Measurements from ENCODE around the gene CASR. TPM values are rescaled to one million over a fixed set of nuclear protein-coding genes. Genes with fewer than 3 reads are reported as not detected.

The CASR gene
- total RNA-seq, 3 donors from 2014 or later (not counting 1 experiment from before 2014, with no cell fraction given), result 0.10 TPM; not detected in 2

DNA sequence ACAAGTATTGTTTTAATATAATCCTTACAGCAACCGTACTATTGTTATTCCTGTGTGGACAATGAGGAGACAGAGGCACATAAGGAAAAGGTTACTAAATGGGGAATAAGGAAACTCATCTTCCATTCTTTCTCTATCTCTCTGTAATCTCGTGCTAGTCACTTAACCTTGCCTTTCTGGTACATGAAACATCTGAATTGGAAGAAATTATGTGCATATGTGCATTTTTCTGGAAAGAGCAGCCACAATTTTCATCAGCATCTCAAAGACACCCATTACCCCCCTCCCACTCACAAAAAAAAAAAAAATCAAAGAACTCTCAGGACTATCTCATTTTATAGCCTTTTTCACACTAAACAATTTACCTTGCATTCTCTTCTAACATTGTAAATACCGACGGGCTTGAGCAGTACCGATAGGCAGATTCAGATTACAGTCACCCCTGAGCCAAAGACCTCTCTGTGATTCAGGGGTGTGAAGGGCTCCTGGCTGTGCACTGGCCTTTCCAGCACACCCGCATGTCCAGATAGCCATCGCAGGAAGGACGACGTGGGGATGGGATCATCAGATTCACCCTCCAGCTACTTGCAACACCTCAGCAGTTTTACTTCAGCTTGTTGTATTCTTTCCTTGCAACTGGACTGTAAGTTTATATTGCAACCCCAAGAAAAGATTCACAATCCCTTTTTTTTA lies 48.1 kb downstream of the CASR start:
- no peak overlapping the region for H3K27ac ChIP-seq (ENCODE audit: low read length)
- H3K27ac Mint-ChIP-seq, result no peak overlapping the region

DNA sequence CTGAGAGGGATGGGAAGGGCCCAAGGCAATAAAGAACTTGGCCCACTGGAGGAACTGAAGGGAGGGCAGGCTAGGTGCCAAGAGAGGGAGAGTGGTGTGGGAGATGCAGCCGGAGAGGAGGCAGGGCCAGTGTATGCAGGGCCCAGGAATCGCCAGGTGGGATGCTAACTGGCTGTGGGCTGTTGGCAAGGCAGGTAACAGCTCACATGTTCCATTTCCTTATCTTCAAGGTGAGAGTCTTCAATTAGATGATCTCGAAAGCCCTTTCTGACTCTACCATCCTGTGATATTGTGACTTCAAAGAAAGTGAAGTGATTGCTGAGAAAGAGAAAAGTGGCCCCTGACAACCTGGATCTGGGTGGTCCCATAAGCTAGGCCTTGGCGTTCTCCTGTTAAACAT lies 49.0 kb downstream of the CASR start:
- TF ChIP-seq, protein P1, sequence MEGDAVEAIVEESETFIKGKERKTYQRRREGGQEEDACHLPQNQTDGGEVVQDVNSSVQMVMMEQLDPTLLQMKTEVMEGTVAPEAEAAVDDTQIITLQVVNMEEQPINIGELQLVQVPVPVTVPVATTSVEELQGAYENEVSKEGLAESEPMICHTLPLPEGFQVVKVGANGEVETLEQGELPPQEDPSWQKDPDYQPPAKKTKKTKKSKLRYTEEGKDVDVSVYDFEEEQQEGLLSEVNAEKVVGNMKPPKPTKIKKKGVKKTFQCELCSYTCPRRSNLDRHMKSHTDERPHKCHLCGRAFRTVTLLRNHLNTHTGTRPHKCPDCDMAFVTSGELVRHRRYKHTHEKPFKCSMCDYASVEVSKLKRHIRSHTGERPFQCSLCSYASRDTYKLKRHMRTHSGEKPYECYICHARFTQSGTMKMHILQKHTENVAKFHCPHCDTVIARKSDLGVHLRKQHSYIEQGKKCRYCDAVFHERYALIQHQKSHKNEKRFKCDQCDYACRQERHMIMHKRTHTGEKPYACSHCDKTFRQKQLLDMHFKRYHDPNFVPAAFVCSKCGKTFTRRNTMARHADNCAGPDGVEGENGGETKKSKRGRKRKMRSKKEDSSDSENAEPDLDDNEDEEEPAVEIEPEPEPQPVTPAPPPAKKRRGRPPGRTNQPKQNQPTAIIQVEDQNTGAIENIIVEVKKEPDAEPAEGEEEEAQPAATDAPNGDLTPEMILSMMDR (IDR thresholded peaks at IDR 0.05), result no peak

More for the DNA sequence above, 48.1 kb downstream of the CASR start:
- DNase-seq, result no peak
- Mint-ChIP-seq H3K27me3 (ENCODE audit: low read depth in 2 of 2) (peaks cover 6 to 16% of the 10 kb centered on the region in 2 donors), H3K9me3 (no peaks in the 10 kb centered on the region), H3K36me3 (no peaks in the 10 kb centered on the region), H3K4me3 (no peak overlapping the region), H3K4me1 (peaks cover 13 to 15% of the 10 kb centered on the region in 2 donors)
- Histone ChIP-seq H3K36me3 (ENCODE audit: control insufficient read depth, insufficient read depth, low read length) (no peaks in the 10 kb centered on the region), H3K4me3 (ENCODE audit: low read length) (no peak overlapping the region), H3K27me3 (ENCODE audit: control insufficient read depth, insufficient read depth, low read length) (no peaks in the 10 kb centered on the region), H3K9me3 (ENCODE audit: control insufficient read depth, insufficient read depth, low read length) (no peaks in the 10 kb centered on the region), H3K4me1 (ENCODE audit: control insufficient read depth, insufficient read depth, low read length) (peaks cover 21% of the 10 kb centered on the region)
- TF ChIP-seq, protein P1 (IDR thresholded peaks at IDR 0.05), result no peak
- intact Hi-C loops (cut with micrococcal nuclease), result no loop called here
- 92% methylated on average over 7 of the region's 9 CpGs for WGBS (ENCODE audit: insufficient coverage)
- no peak for ATAC-seq

DNA sequence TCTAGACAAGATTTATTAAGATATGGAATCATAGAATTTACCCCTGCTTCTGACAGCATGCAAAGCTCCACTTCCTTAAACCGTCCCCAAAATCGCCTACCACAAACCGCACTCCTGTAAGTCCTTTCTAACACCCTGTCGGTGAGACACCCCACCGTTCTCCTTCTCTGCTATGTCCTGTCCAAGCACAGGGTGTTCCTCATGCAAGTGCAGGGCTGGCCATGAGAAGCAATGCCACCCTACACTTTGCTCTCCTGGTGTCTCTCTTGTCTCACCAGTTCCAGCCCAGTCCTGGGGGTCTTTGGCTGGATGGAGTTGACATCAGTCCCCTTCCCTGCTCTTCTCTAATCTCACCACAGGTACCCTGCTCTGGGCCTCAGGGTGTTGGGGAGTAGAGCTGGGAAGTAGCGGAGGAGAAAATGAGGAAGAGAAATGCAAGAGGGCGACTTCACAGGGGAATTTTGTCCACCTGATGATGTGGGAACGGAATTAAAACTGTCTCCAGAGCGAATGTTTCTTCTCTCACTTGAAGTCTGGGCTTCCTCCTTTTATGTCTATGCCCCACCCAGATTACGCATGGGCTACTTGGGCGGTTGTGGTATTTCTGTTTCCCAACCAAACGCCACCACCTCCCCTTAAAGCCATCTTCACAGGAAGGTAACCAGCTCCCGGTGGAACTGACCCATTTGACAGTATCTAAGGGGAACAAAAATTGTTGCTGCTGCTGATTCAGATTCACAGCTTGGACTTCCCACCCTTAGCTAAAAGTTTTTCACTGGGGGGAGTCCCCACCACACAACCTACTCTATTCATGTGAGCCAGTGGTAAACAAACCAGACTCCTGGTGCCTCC lies 49.9 kb downstream of the CASR start:
- peaks cover 6 to 16% of the 10 kb centered on the region in 2 donors for H3K27me3 Mint-ChIP-seq (ENCODE audit: low read depth in 2 of 2)
- peak overlapping the region; percentile 69 for H3K27ac ChIP-seq (ENCODE audit: low read length)
- intact Hi-C loops (cut with micrococcal nuclease), result no loop called here
- H3K36me3 ChIP-seq (ENCODE audit: control insufficient read depth, insufficient read depth, low read length), result no peaks in the 10 kb centered on the region
- H3K4me1 ChIP-seq (ENCODE audit: control insufficient read depth, insufficient read depth, low read length), result peaks cover 21% of the 10 kb centered on the region
- TF ChIP-seq, protein P1 (IDR thresholded peaks at IDR 0.05), result no peak
- H3K9me3 ChIP-seq (ENCODE audit: control insufficient read depth, insufficient read depth, low read length), result no peaks in the 10 kb centered on the region
- no peak overlapping the region for H3K27ac Mint-ChIP-seq
- H3K9me3 Mint-ChIP-seq, result no peaks in the 10 kb centered on the region
- H3K4me3 Mint-ChIP-seq, result peak overlapping the region; percentile 21
- H3K4me3 ChIP-seq (ENCODE audit: low read length), result peak overlapping the region; percentile 9
- ATAC-seq, result peak; percentile 38 to 88 (median 65)
- WGBS (ENCODE audit: insufficient coverage), result 12% methylated on average over 13 of the region's 13 CpGs
- peak in 1 of 2 donors; percentile 33 for DNase-seq
- H3K36me3 Mint-ChIP-seq, result no peaks in the 10 kb centered on the region
- H3K4me1 Mint-ChIP-seq, result peaks cover 13 to 15% of the 10 kb centered on the region in 2 donors
- H3K27me3 ChIP-seq (ENCODE audit: control insufficient read depth, insufficient read depth, low read length), result no peaks in the 10 kb centered on the region

More for the DNA sequence above, 49.0 kb downstream of the CASR start:
- H3K36me3 ChIP-seq (ENCODE audit: control insufficient read depth, insufficient read depth, low read length), result no peaks in the 10 kb centered on the region
- peak overlapping the region; percentile 20 for H3K27ac ChIP-seq (ENCODE audit: low read length)
- H3K36me3 Mint-ChIP-seq, result no peaks in the 10 kb centered on the region
- no peaks in the 10 kb centered on the region for H3K9me3 ChIP-seq (ENCODE audit: control insufficient read depth, insufficient read depth, low read length)
- H3K9me3 Mint-ChIP-seq, result no peaks in the 10 kb centered on the region
- peaks cover 6 to 16% of the 10 kb centered on the region in 2 donors for H3K27me3 Mint-ChIP-seq (ENCODE audit: low read depth in 2 of 2)
- 51% methylated on average over 4 of the region's 4 CpGs for WGBS (ENCODE audit: insufficient coverage)
- H3K4me3 Mint-ChIP-seq, result no peak overlapping the region
- H3K27me3 ChIP-seq (ENCODE audit: control insufficient read depth, insufficient read depth, low read length), result no peaks in the 10 kb centered on the region
- no peak for ATAC-seq
- H3K27ac Mint-ChIP-seq, result no peak overlapping the region
- peaks cover 21% of the 10 kb centered on the region for H3K4me1 ChIP-seq (ENCODE audit: control insufficient read depth, insufficient read depth, low read length)
- H3K4me3 ChIP-seq (ENCODE audit: low read length), result no peak overlapping the region
- DNase-seq, result no peak
- intact Hi-C loops (cut with micrococcal nuclease), result no loop called here
- peaks cover 13 to 15% of the 10 kb centered on the region in 2 donors for H3K4me1 Mint-ChIP-seq

Data from natural killer cell (primary cell).